GM06990 (cell line): ENCODE results near the gene NELFE.

ENCODE experiments used
- DNase-seq: peaks from one replicate; pipeline ENCODE4 v3.0.0-alpha.2; 2011; ENCODE audit not compliant: insufficient read length; ENCODE audit errors: extremely low read depth
- H3K27me3 ChIP-seq: replicated peaks from 2 replicates; pipeline ENCODE4 v1.6.0; 2011; ENCODE audit warnings: low read length; ENCODE audit not compliant: control insufficient read depth, insufficient read depth
- H3K36me3 ChIP-seq: 2 replicates; pipeline ENCODE4 v1.5.1; 2011; ENCODE audit warnings: low read length; ENCODE audit not compliant: control insufficient read depth, insufficient read depth
- H3K4me3 ChIP-seq: replicated peaks from 2 replicates; pipeline ENCODE4 v1.5.1; 2011; ENCODE audit warnings: low read depth, mild to moderate bottlenecking, control low read depth, low read length
- TF ChIP-seq, protein P1 (sequence below): IDR thresholded peaks from 2 replicates; pipeline ENCODE4 v1.5.1; 2011; ENCODE audit warnings: low read length, control low read depth, mild to moderate bottlenecking, inconsistent platforms; ENCODE audit not compliant: insufficient read depth, poor library complexity, severe bottlenecking

NELFE gene

DNA sequence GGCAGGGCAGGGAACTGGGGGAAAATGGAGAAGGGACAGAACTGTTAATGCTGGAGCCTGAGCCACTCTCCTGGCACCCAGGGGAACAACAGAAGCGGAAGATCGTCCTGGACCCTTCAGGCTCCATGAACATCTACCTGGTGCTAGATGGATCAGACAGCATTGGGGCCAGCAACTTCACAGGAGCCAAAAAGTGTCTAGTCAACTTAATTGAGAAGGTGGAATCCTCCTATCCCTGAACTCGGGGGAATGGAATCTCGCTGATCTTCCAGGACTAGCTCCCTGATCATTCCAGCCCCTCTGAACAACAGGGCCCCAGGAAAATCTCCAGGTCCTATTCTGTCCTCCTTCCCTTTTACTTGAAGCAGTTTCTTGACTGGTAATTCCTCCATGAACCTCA, 10.9 kb downstream of the NELFE start:
- H3K36me3 ChIP-seq: peaks cover 5% of the 10 kb centered on the region; the same call in 1 of the 2 replicates
- TF ChIP-seq, protein P1, sequence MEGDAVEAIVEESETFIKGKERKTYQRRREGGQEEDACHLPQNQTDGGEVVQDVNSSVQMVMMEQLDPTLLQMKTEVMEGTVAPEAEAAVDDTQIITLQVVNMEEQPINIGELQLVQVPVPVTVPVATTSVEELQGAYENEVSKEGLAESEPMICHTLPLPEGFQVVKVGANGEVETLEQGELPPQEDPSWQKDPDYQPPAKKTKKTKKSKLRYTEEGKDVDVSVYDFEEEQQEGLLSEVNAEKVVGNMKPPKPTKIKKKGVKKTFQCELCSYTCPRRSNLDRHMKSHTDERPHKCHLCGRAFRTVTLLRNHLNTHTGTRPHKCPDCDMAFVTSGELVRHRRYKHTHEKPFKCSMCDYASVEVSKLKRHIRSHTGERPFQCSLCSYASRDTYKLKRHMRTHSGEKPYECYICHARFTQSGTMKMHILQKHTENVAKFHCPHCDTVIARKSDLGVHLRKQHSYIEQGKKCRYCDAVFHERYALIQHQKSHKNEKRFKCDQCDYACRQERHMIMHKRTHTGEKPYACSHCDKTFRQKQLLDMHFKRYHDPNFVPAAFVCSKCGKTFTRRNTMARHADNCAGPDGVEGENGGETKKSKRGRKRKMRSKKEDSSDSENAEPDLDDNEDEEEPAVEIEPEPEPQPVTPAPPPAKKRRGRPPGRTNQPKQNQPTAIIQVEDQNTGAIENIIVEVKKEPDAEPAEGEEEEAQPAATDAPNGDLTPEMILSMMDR: no peak
- no peak for DNase-seq
- peaks cover 1% of the 10 kb centered on the region; the same call in 1 of the 2 replicates for H3K27me3 ChIP-seq
- no peak overlapping the region for H3K4me3 ChIP-seq

- Histone ChIP-seq H3K36me3 (peaks cover 4% of the 10 kb centered on the region; the same call in 1 of the 2 replicates), H3K4me3 (no peak overlapping the region), H3K27me3 (peaks cover 1% of the 10 kb centered on the region; the same call in 1 of the 2 replicates)
- DNase-seq: no peak
- TF ChIP-seq, protein P1: no peak
These were observed 11.6 kb downstream of the NELFE start for GRCh38 chr6:31947070-31947675.

GRCh38 chr6:31946370-31946885, 12.3 kb downstream of the NELFE start:
- no peak for DNase-seq
- Histone ChIP-seq H3K27me3 (peaks cover 1% of the 10 kb centered on the region; the same call in 1 of the 2 replicates), H3K4me3 (no peak overlapping the region), H3K36me3 (no peaks in the 10 kb centered on the region; the same call in 1 of the 2 replicates)
- TF ChIP-seq, protein P1: no peak

DNA sequence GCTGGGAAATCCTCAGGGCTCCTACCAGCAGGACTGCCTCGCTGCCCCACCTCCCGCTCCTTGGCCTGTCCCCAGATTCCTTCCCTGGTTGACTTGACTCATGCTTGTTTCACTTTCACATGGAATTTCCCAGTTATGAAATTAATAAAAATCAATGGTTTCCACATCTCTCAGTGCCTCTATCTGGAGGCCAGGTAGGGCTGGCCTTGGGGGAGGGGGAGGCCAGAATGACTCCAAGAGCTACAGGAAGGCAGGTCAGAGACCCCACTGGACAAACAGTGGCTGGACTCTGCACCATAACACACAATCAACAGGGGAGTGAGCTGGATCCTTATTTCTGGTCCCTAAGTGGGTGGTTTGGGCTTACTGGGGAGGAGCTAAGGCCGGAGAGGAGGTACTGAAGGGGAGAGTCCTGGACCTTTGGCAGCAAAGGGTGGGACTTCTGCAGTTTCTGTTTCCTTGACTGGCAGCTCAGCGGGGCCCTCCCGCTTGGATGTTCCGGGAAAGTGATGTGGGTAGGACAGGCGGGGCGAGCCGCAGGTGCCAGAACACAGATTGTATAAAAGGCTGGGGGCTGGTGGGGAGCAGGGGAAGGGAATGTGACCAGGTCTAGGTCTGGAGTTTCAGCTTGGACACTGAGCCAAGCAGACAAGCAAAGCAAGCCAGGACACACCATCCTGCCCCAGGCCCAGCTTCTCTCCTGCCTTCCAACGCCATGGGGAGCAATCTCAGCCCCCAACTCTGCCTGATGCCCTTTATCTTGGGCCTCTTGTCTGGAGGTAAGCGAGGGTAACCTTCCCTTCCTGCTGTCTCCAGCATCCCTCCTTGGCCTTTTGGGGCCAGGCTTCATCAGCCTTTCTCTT, 13.0 kb downstream of the NELFE start, which contains the start of gene CFB:
Gene CFB, plus strand, starts transcription at position 589 of the 863 bp plus-strand sequence. Its CDS starts 127 bp downstream, at position 716.
- DNase-seq: no peak

DNA sequence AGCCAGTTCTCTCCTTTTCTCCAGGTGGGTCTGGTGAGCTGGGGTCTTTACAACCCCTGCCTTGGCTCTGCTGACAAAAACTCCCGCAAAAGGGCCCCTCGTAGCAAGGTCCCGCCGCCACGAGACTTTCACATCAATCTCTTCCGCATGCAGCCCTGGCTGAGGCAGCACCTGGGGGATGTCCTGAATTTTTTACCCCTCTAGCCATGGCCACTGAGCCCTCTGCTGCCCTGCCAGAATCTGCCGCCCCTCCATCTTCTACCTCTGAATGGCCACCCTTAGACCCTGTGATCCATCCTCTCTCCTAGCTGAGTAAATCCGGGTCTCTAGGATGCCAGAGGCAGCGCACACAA, 13.6 kb downstream of the NELFE start:
- no peaks in the 10 kb centered on the region for H3K36me3 ChIP-seq
- H3K4me3 ChIP-seq: no peak overlapping the region
- peaks cover 1% of the 10 kb centered on the region; the same call in 1 of the 2 replicates for H3K27me3 ChIP-seq
- TF ChIP-seq, protein P1: no peak
- no peak for DNase-seq

More for the DNA sequence above, 13.0 kb downstream of the NELFE start, which contains the start of gene CFB:
- Histone ChIP-seq H3K4me3 (no peak within 1 kb of the TSS), H3K36me3 (no peaks in the 10 kb centered on the region), H3K27me3 (peaks cover 1% of the 10 kb centered on the region; the same call in 1 of the 2 replicates)
- TF ChIP-seq, protein P1: no peak
